22Rv1 (cell line): ENCODE measurements around the gene BMAL1.

Experiments used
- ZFX ChIP-seq: fragments of 450-650 bp; IDR thresholded peaks from 2 replicates; pipeline ENCODE4 v1.6.1; 2017; ENCODE audit warnings: antibody characterized with exemption, borderline replicate concordance
- TF ChIP-seq, protein P1 (sequence below): fragments of 450-650 bp; IDR thresholded peaks from 2 replicates; pipeline ENCODE4 v1.5.1; 2017; ENCODE audit warnings: mild to moderate bottlenecking

GRCh38 chr11:13297308-13297916, 19.8 kb downstream of the BMAL1 start:
- TF ChIP-seq, protein P1, sequence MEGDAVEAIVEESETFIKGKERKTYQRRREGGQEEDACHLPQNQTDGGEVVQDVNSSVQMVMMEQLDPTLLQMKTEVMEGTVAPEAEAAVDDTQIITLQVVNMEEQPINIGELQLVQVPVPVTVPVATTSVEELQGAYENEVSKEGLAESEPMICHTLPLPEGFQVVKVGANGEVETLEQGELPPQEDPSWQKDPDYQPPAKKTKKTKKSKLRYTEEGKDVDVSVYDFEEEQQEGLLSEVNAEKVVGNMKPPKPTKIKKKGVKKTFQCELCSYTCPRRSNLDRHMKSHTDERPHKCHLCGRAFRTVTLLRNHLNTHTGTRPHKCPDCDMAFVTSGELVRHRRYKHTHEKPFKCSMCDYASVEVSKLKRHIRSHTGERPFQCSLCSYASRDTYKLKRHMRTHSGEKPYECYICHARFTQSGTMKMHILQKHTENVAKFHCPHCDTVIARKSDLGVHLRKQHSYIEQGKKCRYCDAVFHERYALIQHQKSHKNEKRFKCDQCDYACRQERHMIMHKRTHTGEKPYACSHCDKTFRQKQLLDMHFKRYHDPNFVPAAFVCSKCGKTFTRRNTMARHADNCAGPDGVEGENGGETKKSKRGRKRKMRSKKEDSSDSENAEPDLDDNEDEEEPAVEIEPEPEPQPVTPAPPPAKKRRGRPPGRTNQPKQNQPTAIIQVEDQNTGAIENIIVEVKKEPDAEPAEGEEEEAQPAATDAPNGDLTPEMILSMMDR: no peak
- no peak for TF ChIP-seq ZFX
